Gastrocnemius medialis (tissue), 4 donors: ENCODE data around the gene CYLD. TPM values are rescaled to one million over a fixed set of nuclear protein-coding genes. Genes with fewer than 3 reads are reported as not detected.

Experiments used
- ATAC-seq, 2 donors: fragments of 150-250 bp; one replicate each; pipeline ENCODE4 v1.9.1; 2016
- DNase-seq, 2 donors: peaks; one replicate each; pipeline ENCODE4 v3.0.0-alpha.2; 2019
- H3K27ac ChIP-seq, 4 donors: fragments of 200-600 bp; sonication (generic); 1 replicate in 1 of 4; 2 replicates in 3 of 4; pipeline ENCODE4 v1.5.1; 2016 to 2018; ENCODE audit warnings: mild to moderate bottlenecking in 2 of 4, moderate library complexity in 1 of 4
- H3K27me3 ChIP-seq, 3 donors: fragments of 200-600 bp; sonication (generic) in 2 of 3; 1 replicate in 1 of 3; 2 replicates in 2 of 3; pipeline versions ENCODE4 v1.5.1 to v1.6.0; 2016 to 2019; ENCODE audit warnings: mild to moderate bottlenecking in 1 of 3, moderate library complexity in 1 of 3
- H3K36me3 ChIP-seq, 2 donors: fragments of 200-600 bp; sonication (generic) in 1 of 2; one replicate each; pipeline ENCODE4 v1.5.1; 2017 to 2018
- H3K4me1 ChIP-seq, 2 donors: fragments of 200-600 bp; sonication (generic) in 1 of 2; one replicate each; pipeline ENCODE4 v1.5.1; 2016 to 2017; ENCODE audit warnings: mild to moderate bottlenecking in 2 of 2
- H3K4me3 ChIP-seq, 4 donors: fragments of 200-600 bp; sonication (generic) in 3 of 4; 1 replicate in 1 of 4; 2 replicates in 3 of 4; pipeline ENCODE4 v1.5.1; 2016 to 2019; ENCODE audit warnings: mild to moderate bottlenecking in 2 of 4
- H3K9me3 ChIP-seq, 3 donors: fragments of 200-600 bp; sonication (generic) in 2 of 3; 1 replicate in 1 of 3; 2 replicates in 2 of 3; pipeline ENCODE4 v1.5.1; 2016 to 2019
- CTCF ChIP-seq, 5 experiments: fragments of 450-650 bp in 3 of 5; fragments of 200-600 bp in 2 of 5; sonication (generic) in 2 of 5; IDR thresholded peaks in 4 of 5; conservative IDR thresholded peaks in 1 of 5; 1 replicate in 4 of 5; 2 replicates in 1 of 5; pipeline ENCODE4 v1.5.1; 2016 to 2019; ENCODE audit warnings: antibody characterized with exemption in 5 of 5, mild to moderate bottlenecking in 3 of 5, moderate library complexity in 3 of 5
- POLR2A ChIP-seq, 2 donors: fragments of 450-650 bp; IDR thresholded peaks; one replicate each; pipeline ENCODE4 v1.6.1; 2017; ENCODE audit warnings: antibody characterized with exemption in 2 of 2, mild to moderate bottlenecking in 2 of 2, moderate library complexity in 2 of 2
- in situ Hi-C, 4 donors: fragments of 200-750 bp; cut with MboI; loops; one replicate each; pipeline versions ENCODE4 v1.15.0 to v1.8.0; 2017; ENCODE audit warnings: low sequenced_read_pairs in 4 of 4
- intact Hi-C: fragments of 100-400 bp; cut with DNase I; formaldehyde crosslinking; loops from one replicate; pipeline ENCODE4 v1.15.1; 2023; ENCODE audit warnings: low total_unique reads
- total RNA-seq, 4 donors: library from RNA; depleted of rRNA; stranded (reverse); fragments of >200 nt; gene quantifications; one replicate each; pipeline versions ENCODE4 v1.1.0 to v1.2.3, GENCODE V29; 2016

CYLD gene
- total RNA-seq, 4 donors from 2014 or later = 49.2 to 177 (median 135) TPM

GRCh38 chr16:50828164-50828702 is 86.3 kb downstream of the CYLD start:
- ATAC-seq (no peak), DNase-seq (no peak)
- Histone ChIP-seq H3K27me3 (no peaks in the 10 kb centered on the region), H3K4me1 (no peaks in the 10 kb centered on the region), H3K4me3 (no peak overlapping the region), H3K9me3 (no peaks in the 10 kb centered on the region), H3K27ac (no peak overlapping the region), H3K36me3 (no peaks in the 10 kb centered on the region)
- in situ Hi-C loops (no loop called here), intact Hi-C loops (no loop called here)
- TF ChIP-seq CTCF (IDR thresholded peaks at IDR 0.05 in 4 of 5, conservative IDR thresholded peaks at IDR 0.05 in 1 of 5) (no peak), POLR2A (IDR thresholded peaks at IDR 0.05) (no peak)

GRCh38 chr16:50830698-50831097 is 88.8 kb downstream of the CYLD start:
- Histone ChIP-seq H3K27ac (no peak overlapping the region), H3K4me3 (no peak overlapping the region), H3K4me1 (no peaks in the 10 kb centered on the region), H3K36me3 (no peaks in the 10 kb centered on the region), H3K9me3 (no peaks in the 10 kb centered on the region), H3K27me3 (no peaks in the 10 kb centered on the region)
- DNase-seq (no peak), ATAC-seq (no peak)
- intact Hi-C loops = no loop called here
- in situ Hi-C loops = no loop called here
- no peak for TF ChIP-seq CTCF (IDR thresholded peaks at IDR 0.05 in 4 of 5, conservative IDR thresholded peaks at IDR 0.05 in 1 of 5)
- TF ChIP-seq POLR2A (IDR thresholded peaks at IDR 0.05) = no peak

GRCh38 chr16:50831751-50832150 is 89.9 kb downstream of the CYLD start:
- DNase-seq = no peak
- Histone ChIP-seq H3K27me3 (no peaks in the 10 kb centered on the region), H3K27ac (no peak overlapping the region), H3K36me3 (no peaks in the 10 kb centered on the region), H3K4me1 (no peaks in the 10 kb centered on the region), H3K4me3 (no peak overlapping the region), H3K9me3 (no peaks in the 10 kb centered on the region)
- TF ChIP-seq POLR2A (IDR thresholded peaks at IDR 0.05) = no peak
- no peak for TF ChIP-seq CTCF (IDR thresholded peaks at IDR 0.05 in 4 of 5, conservative IDR thresholded peaks at IDR 0.05 in 1 of 5)
- no peak for ATAC-seq
- intact Hi-C loops = no loop called here
- in situ Hi-C loops = no loop called here

GRCh38 chr16:50833929-50834328 is 92.0 kb downstream of the CYLD start:
- intact Hi-C loops (no loop called here), in situ Hi-C loops (no loop called here)
- no peak for ATAC-seq

More at GRCh38 chr16:50833929-50834328, 92.0 kb downstream of the CYLD start:
- Histone ChIP-seq H3K36me3 (no peaks in the 10 kb centered on the region), H3K27ac (no peak overlapping the region), H3K4me3 (no peak overlapping the region), H3K9me3 (no peaks in the 10 kb centered on the region), H3K4me1 (no peaks in the 10 kb centered on the region), H3K27me3 (no peaks in the 10 kb centered on the region)
- TF ChIP-seq POLR2A (IDR thresholded peaks at IDR 0.05) (no peak), CTCF (IDR thresholded peaks at IDR 0.05 in 4 of 5, conservative IDR thresholded peaks at IDR 0.05 in 1 of 5) (no peak)
- no peak for DNase-seq
